ENCODE results near the gene CHRNG.
A peak's percentile ranks its signal among the peaks of the same experiment; 100 is the strongest.

CHRNG gene

GRCh38 chr2:232588680-232589585 lies 49.4 kb downstream of the CHRNG start:
- TF ChIP-seq CTCF (IDR thresholded peaks at IDR 0.05; ENCODE audit: low read depth, low read length): no peak
- H3K27ac ChIP-seq: no peak overlapping the region

GRCh38 chr2:232592772-232593395 lies 53.4 kb downstream of the CHRNG start:
- H3K27me3 ChIP-seq (ENCODE audit: insufficient read depth, low read depth, severe bottlenecking): no peaks in the 10 kb centered on the region
- H3K4me3 ChIP-seq (ENCODE audit: low read depth, low read length): no peak overlapping the region
- no peak for DNase-seq
- H3K36me3 ChIP-seq: no peaks in the 10 kb centered on the region
- H3K9me3 ChIP-seq (ENCODE audit: severe bottlenecking): no peaks in the 10 kb centered on the region
- no peak overlapping the region for H3K27ac ChIP-seq
- TF ChIP-seq CTCF (IDR thresholded peaks at IDR 0.05; ENCODE audit: low read depth, low read length): peak; percentile 33

More at GRCh38 chr2:232588680-232589585, 49.4 kb downstream of the CHRNG start:
- DNase-seq: no peak
- H3K9me3 ChIP-seq (ENCODE audit: severe bottlenecking): no peaks in the 10 kb centered on the region
- no peak overlapping the region for H3K4me3 ChIP-seq (ENCODE audit: low read depth, low read length)
- no peaks in the 10 kb centered on the region for H3K27me3 ChIP-seq (ENCODE audit: insufficient read depth, low read depth, severe bottlenecking)
- no peaks in the 10 kb centered on the region for H3K36me3 ChIP-seq

DNA sequence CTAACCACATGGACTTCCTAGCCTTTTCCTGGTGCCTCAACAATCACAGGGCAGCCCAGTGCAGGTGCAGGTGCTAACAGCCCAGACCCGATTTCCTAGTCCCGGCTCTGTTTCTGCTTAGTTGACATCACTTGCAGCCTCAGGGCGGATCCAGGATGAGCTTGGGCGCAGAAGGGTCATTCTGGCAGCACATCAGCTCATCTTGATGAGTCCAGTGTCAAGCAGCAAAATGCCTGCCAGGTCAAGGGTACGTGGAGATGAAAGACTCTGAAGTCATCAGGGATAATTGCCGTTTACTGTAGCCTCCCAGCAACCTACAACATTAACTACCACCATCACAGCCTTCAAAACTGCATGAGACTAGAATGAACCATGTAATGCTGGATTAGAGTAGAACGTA lies 54.5 kb downstream of the CHRNG start:
- no peak overlapping the region for H3K27ac ChIP-seq
- H3K27me3 ChIP-seq (ENCODE audit: insufficient read depth, low read depth, severe bottlenecking): no peaks in the 10 kb centered on the region
- H3K4me3 ChIP-seq (ENCODE audit: low read depth, low read length): no peak overlapping the region
- DNase-seq: no peak
- no peak for TF ChIP-seq CTCF (IDR thresholded peaks at IDR 0.05; ENCODE audit: low read depth, low read length)
- H3K36me3 ChIP-seq: no peaks in the 10 kb centered on the region
- H3K9me3 ChIP-seq (ENCODE audit: severe bottlenecking): no peaks in the 10 kb centered on the region

Data from WERI-Rb-1 (cell line).